Measurements from ENCODE around the gene FGGY. TPM values are rescaled to one million over a fixed set of nuclear protein-coding genes. Genes with fewer than 3 reads are reported as not detected.

The FGGY gene
- polyA plus RNA-seq, 4 donors, result 21.3 to 28.3 (median 22.6) TPM

- no peak for DNase-seq (ENCODE audit: low read depth in 4 of 4, low spot score in 2 of 4)
Observed at GRCh38 chr1:59314776-59315528, 18.1 kb downstream of the FGGY start.

- no peak for DNase-seq (ENCODE audit: low read depth in 4 of 4, low spot score in 2 of 4)
Observed at GRCh38 chr1:59315529-59316463, 18.9 kb downstream of the FGGY start.

GRCh38 chr1:59316497-59317128, 19.7 kb downstream of the FGGY start:
- DNase-seq (ENCODE audit: low read depth in 4 of 4, low spot score in 2 of 4), result peak in 2 of 4 donors; percentile 67 to 68

- DNase-seq (ENCODE audit: low read depth in 4 of 4, low spot score in 2 of 4), result no peak
Observed at GRCh38 chr1:59317343-59317742, 20.4 kb downstream of the FGGY start.

- DNase-seq (ENCODE audit: low read depth in 4 of 4, low spot score in 2 of 4), result no peak
Observed at GRCh38 chr1:59317780-59318179, 20.9 kb downstream of the FGGY start.

GRCh38 chr1:59318271-59318860, 21.5 kb downstream of the FGGY start:
- no peak for DNase-seq (ENCODE audit: low read depth in 4 of 4, low spot score in 2 of 4)

- no peak for DNase-seq (ENCODE audit: low read depth in 4 of 4, low spot score in 2 of 4)
Observed at GRCh38 chr1:59322394-59322793, 25.5 kb downstream of the FGGY start.

- no peak for DNase-seq (ENCODE audit: low read depth in 4 of 4, low spot score in 2 of 4)
Observed at GRCh38 chr1:59322814-59323213, 25.9 kb downstream of the FGGY start.

- no peak for DNase-seq (ENCODE audit: low read depth in 4 of 4, low spot score in 2 of 4)
Observed at GRCh38 chr1:59323879-59324278, 27.0 kb downstream of the FGGY start.

- DNase-seq (ENCODE audit: low read depth in 4 of 4, low spot score in 2 of 4), result no peak
Observed at GRCh38 chr1:59328353-59328752, 31.5 kb downstream of the FGGY start.

- DNase-seq (ENCODE audit: low read depth in 4 of 4, low spot score in 2 of 4), result no peak
Observed at GRCh38 chr1:59329412-59330053, 32.6 kb downstream of the FGGY start.

- DNase-seq (ENCODE audit: low read depth in 4 of 4, low spot score in 2 of 4), result no peak
Observed at GRCh38 chr1:59331686-59332620, 35.1 kb downstream of the FGGY start.

GRCh38 chr1:59332983-59333382, 36.1 kb downstream of the FGGY start:
- DNase-seq (ENCODE audit: low read depth in 4 of 4, low spot score in 2 of 4), result no peak

GRCh38 chr1:59333626-59334277, 36.9 kb downstream of the FGGY start:
- no peak for DNase-seq (ENCODE audit: low read depth in 4 of 4, low spot score in 2 of 4)

- no peak for DNase-seq (ENCODE audit: low read depth in 4 of 4, low spot score in 2 of 4)
Observed at GRCh38 chr1:59340411-59341307, 43.8 kb downstream of the FGGY start.

GRCh38 chr1:59342801-59343575, 46.1 kb downstream of the FGGY start:
- no peak for DNase-seq (ENCODE audit: low read depth in 4 of 4, low spot score in 2 of 4)

- DNase-seq (ENCODE audit: low read depth in 4 of 4, low spot score in 2 of 4), result no peak
Observed at GRCh38 chr1:59343576-59343840, 46.6 kb downstream of the FGGY start.
